Measurements from ENCODE around the gene RXRA. TPM values are rescaled to one million over a fixed set of nuclear protein-coding genes. Genes with fewer than 3 reads are reported as not detected.

RXRA gene
- total and polyA plus RNA-seq, 10 of the 15 experiments (the other 5 are each of a cell fraction or from before 2014, with no cell fraction given) = 0.89 to 36.8 (median 11.1) TPM

DNA sequence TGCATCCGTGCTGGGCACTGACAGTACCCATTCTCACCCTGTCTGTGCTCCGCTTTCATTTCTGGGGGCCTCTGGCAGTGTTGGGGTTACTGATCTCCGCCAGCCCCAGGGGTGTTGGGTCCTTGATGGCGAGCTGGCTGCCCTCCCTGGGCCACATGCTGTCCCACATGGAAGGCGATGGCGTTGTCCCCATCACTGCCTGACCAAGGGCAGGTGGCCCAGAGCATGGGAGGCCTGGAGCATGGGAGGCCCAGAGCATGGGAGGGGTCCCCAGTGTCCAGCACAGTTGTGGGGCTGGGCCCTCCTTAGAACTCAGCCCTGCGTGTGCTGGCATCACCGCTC is 50.9 kb downstream of the RXRA start:
- ChIA-PET CTCF (interaction anchor here (0.7 kb wide), 1 partner anchor 66 kb away, joined by 3 read pairs; no protein-coding TSS in a partner anchor), POLR2A (no interaction called here), SMC1A (ENCODE audit: uncharacterized antibody, unreplicated experiment) (no interaction called here), RAD21 (ENCODE audit: unreplicated experiment) (no interaction called here)
- Histone ChIP-seq H4K20me1 (ENCODE audit: control insufficient read depth, insufficient read depth) (no peaks in the 10 kb centered on the region), H3K4me2 (ENCODE audit: control insufficient read depth, insufficient read depth) (no peak overlapping the region), H3K9ac (ENCODE audit: control insufficient read depth, insufficient read depth, low read length) (no peak overlapping the region), H3K36me3 (ENCODE audit: control insufficient read depth in 2 of 2, insufficient read depth in 2 of 2, low read length in 1 of 2) (no peaks in the 10 kb centered on the region), H3K79me2 (ENCODE audit: control insufficient read depth, insufficient read depth, low read length) (no peaks in the 10 kb centered on the region), H2AFZ (ENCODE audit: control insufficient read depth, low read depth, low read length) (no peak overlapping the region), H3K4me1 (ENCODE audit: control insufficient read depth, insufficient read depth, low read length) (peaks cover 4% of the 10 kb centered on the region; the same call in 1 of the 2 replicates), H3K27me3 (replicated peaks in 1 of 2; ENCODE audit: control insufficient read depth in 2 of 2, insufficient read depth in 2 of 2, low read length in 1 of 2) (peaks cover 0 to 2% of the 10 kb centered on the region in 2 experiments; a peak in 1 of 4 replicates), H3K4me3 (no peak overlapping the region), H3K9me3 (replicated peaks; ENCODE audit: control insufficient read depth, insufficient read depth, low read length) (no peaks in the 10 kb centered on the region), H3K27ac (ENCODE audit: control insufficient read depth, insufficient read depth) (no peak overlapping the region)
- WGBS (ENCODE audit: insufficient coverage, insufficient replicate concordance, low lambda C conversion rate, missing lambda C conversion rate) = 43% methylated on average over 6 of the region's 8 CpGs
- no peak for ATAC-seq
- in situ Hi-C loops (cut with MboI) (no loop called here), intact Hi-C loops (cut with micrococcal nuclease; ENCODE audit: unreplicated experiment) (no loop called here)
- TF ChIP-seq NRF1 (conservative IDR thresholded peaks at IDR 0.05; ENCODE audit: low read depth, low read length) (no peak), CHD1 (IDR thresholded peaks at IDR 0.05; ENCODE audit: low read depth, low read length) (no peak), MEF2B (IDR thresholded peaks at IDR 0.05; ENCODE audit: partially characterized antibody, poor library complexity, severe bottlenecking) (no peak), CHD4 (IDR thresholded peaks at IDR 0.05) (no peak), IKZF2 (IDR thresholded peaks at IDR 0.05) (no peak), TARDBP (IDR thresholded peaks at IDR 0.05; ENCODE audit: borderline replicate concordance) (no peak), SMC3 (IDR thresholded peaks at IDR 0.05; ENCODE audit: borderline replicate concordance, low read length) (no peak), YBX1 (IDR thresholded peaks at IDR 0.05) (no peak), POLR2A (IDR thresholded peaks at IDR 0.05; ENCODE audit: low read depth, low read length) (no peak), RB1 (IDR thresholded peaks at IDR 0.05; ENCODE audit: borderline replicate concordance) (no peak), ZSCAN29 (IDR thresholded peaks at IDR 0.05) (no peak), POLR2AphosphoS5 (IDR thresholded peaks at IDR 0.05; ENCODE audit: low read length) (no peak), HCFC1 (IDR thresholded peaks at IDR 0.05; ENCODE audit: low read length) (no peak)
- TF ChIP-seq, protein P1, sequence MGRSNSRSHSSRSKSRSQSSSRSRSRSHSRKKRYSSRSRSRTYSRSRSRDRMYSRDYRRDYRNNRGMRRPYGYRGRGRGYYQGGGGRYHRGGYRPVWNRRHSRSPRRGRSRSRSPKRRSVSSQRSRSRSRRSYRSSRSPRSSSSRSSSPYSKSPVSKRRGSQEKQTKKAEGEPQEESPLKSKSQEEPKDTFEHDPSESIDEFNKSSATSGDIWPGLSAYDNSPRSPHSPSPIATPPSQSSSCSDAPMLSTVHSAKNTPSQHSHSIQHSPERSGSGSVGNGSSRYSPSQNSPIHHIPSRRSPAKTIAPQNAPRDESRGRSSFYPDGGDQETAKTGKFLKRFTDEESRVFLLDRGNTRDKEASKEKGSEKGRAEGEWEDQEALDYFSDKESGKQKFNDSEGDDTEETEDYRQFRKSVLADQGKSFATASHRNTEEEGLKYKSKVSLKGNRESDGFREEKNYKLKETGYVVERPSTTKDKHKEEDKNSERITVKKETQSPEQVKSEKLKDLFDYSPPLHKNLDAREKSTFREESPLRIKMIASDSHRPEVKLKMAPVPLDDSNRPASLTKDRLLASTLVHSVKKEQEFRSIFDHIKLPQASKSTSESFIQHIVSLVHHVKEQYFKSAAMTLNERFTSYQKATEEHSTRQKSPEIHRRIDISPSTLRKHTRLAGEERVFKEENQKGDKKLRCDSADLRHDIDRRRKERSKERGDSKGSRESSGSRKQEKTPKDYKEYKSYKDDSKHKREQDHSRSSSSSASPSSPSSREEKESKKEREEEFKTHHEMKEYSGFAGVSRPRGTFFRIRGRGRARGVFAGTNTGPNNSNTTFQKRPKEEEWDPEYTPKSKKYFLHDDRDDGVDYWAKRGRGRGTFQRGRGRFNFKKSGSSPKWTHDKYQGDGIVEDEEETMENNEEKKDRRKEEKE (IDR thresholded peaks at IDR 0.05) = no peak
- TF ChIP-seq, protein P2, sequence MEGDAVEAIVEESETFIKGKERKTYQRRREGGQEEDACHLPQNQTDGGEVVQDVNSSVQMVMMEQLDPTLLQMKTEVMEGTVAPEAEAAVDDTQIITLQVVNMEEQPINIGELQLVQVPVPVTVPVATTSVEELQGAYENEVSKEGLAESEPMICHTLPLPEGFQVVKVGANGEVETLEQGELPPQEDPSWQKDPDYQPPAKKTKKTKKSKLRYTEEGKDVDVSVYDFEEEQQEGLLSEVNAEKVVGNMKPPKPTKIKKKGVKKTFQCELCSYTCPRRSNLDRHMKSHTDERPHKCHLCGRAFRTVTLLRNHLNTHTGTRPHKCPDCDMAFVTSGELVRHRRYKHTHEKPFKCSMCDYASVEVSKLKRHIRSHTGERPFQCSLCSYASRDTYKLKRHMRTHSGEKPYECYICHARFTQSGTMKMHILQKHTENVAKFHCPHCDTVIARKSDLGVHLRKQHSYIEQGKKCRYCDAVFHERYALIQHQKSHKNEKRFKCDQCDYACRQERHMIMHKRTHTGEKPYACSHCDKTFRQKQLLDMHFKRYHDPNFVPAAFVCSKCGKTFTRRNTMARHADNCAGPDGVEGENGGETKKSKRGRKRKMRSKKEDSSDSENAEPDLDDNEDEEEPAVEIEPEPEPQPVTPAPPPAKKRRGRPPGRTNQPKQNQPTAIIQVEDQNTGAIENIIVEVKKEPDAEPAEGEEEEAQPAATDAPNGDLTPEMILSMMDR (IDR thresholded peaks at IDR 0.05 in 2 of 3, conservative IDR thresholded peaks at IDR 0.05 in 1 of 3; ENCODE audit: control insufficient read depth in 2 of 3, extremely low read depth in 1 of 3, insufficient read depth in 1 of 3, low read depth in 3 of 3, low read length in 3 of 3) = no peak
- TF ChIP-seq, protein P3, sequence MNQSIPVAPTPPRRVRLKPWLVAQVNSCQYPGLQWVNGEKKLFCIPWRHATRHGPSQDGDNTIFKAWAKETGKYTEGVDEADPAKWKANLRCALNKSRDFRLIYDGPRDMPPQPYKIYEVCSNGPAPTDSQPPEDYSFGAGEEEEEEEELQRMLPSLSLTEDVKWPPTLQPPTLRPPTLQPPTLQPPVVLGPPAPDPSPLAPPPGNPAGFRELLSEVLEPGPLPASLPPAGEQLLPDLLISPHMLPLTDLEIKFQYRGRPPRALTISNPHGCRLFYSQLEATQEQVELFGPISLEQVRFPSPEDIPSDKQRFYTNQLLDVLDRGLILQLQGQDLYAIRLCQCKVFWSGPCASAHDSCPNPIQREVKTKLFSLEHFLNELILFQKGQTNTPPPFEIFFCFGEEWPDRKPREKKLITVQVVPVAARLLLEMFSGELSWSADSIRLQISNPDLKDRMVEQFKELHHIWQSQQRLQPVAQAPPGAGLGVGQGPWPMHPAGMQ (IDR thresholded peaks at IDR 0.05; ENCODE audit: borderline replicate concordance) = no peak
- no peak for DNase-seq (ENCODE audit: low read depth, low spot score)
- BruUV-seq (replicated peaks) = no TSS peak
- FAIRE-seq = no peak

All from GM12878 (cell line).